ENCODE data around the gene DNAH6. TPM values are rescaled to one million over a fixed set of nuclear protein-coding genes. Genes with fewer than 3 reads are reported as not detected.

The DNAH6 gene
- total RNA-seq, 1 experiment from 2014 or later: 0.26 TPM

GRCh38 chr2:84676295-84676694 lies 160.0 kb downstream of the DNAH6 start:
- Histone ChIP-seq H3K4me1 (ENCODE audit: insufficient read depth, low read length) (no peaks in the 10 kb centered on the region), H2AK5ac (ENCODE audit: insufficient read length, low read length) (no peak overlapping the region), H2AFZ (ENCODE audit: low read length) (no peak overlapping the region), H2BK15ac (ENCODE audit: low read depth, low read length) (no peak overlapping the region), H3K23ac (ENCODE audit: insufficient read length, low read depth, low read length) (no peak overlapping the region), H2BK120ac (ENCODE audit: low read depth, low read length, poor library complexity, severe bottlenecking) (no peak overlapping the region), H3K79me1 (ENCODE audit: insufficient read depth, low read depth, low read length, poor library complexity, severe bottlenecking) (no peaks in the 10 kb centered on the region), H3K27ac (ENCODE audit: insufficient read length, low read depth, low read length) (no peak overlapping the region), H3K9me3 (ENCODE audit: control insufficient read depth, low read depth, low read length) (no peaks in the 10 kb centered on the region), H3K27me3 (ENCODE audit: insufficient read depth, low read length) (no peaks in the 10 kb centered on the region), H3K4ac (ENCODE audit: low read depth, low read length) (no peak overlapping the region), H2BK5ac (ENCODE audit: insufficient read length, low read length) (no peak overlapping the region), H3K23me2 (ENCODE audit: insufficient read length, low read depth, low read length, poor library complexity, severe bottlenecking) (no peaks in the 10 kb centered on the region), H4K8ac (replicated peaks; ENCODE audit: insufficient read length, low read depth, low read length) (no peak overlapping the region), H3K56ac (ENCODE audit: insufficient read length, low read depth, low read length) (no peak overlapping the region), H3K4me2 (ENCODE audit: insufficient read depth, insufficient read length, low read length) (no peak overlapping the region), H4K91ac (ENCODE audit: insufficient read length, low read depth, low read length) (no peak overlapping the region), H4K20me1 (ENCODE audit: control insufficient read depth, insufficient read depth, insufficient read length) (no peaks in the 10 kb centered on the region), H3T11ph (ENCODE audit: low read length) (no peak overlapping the region), H3K9ac (ENCODE audit: extremely low read depth, insufficient read length, low read length) (no peak overlapping the region), H3K18ac (ENCODE audit: insufficient read length, low read depth, low read length) (no peak overlapping the region), H2BK12ac (ENCODE audit: insufficient read length, low read depth, low read length) (no peak overlapping the region), H3K14ac (ENCODE audit: insufficient read depth, low read length) (no peak overlapping the region), H3K79me2 (ENCODE audit: insufficient read depth, low read length) (no peaks in the 10 kb centered on the region), H4K5ac (ENCODE audit: insufficient read length, low read depth, low read length) (no peak overlapping the region), H2BK20ac (ENCODE audit: low read depth, low read length, poor library complexity, severe bottlenecking) (no peak overlapping the region)
- no peak for DNase-seq
- no peak for TF ChIP-seq CTCF (conservative IDR thresholded peaks at IDR 0.05)
- no CpG with 5 or more reads among the region's 1 CpG for WGBS (ENCODE audit: extremely low coverage, insufficient read length, low lambda C conversion rate)
- Mint-ChIP-seq H3K4me1 (no peaks in the 10 kb centered on the region), H3K36me3 (ENCODE audit: insufficient read depth in 1 of 3, low read depth in 3 of 3) (no peaks in the 10 kb centered on the region), H3K27ac (no peak overlapping the region), H3K4me3 (no peak overlapping the region), H3K27me3 (ENCODE audit: low read depth) (peaks cover 4% of the 10 kb centered on the region), H3K9me3 (no peaks in the 10 kb centered on the region)
